SK-N-SH (cell line): ENCODE data around the gene CLDN7.

Experiments
- CTCF ChIP-seq: fragments of 200-600 bp; sonication (generic); IDR thresholded peaks from 2 replicates; pipeline ENCODE4 v1.6.1; 2017; ENCODE audit warnings: antibody characterized with exemption, mild to moderate bottlenecking, moderate library complexity
- MXI1 ChIP-seq: IDR thresholded peaks from 2 replicates; pipeline ENCODE4 v1.6.1; 2012; ENCODE audit warnings: mild to moderate bottlenecking, low read depth, low read length, improper control_type of control experiment
- POLR2AphosphoS5 ChIP-seq: IDR thresholded peaks from 2 replicates; pipeline ENCODE4 v1.6.1; 2012; ENCODE audit warnings: low read depth, low read length
- REST ChIP-seq: IDR thresholded peaks from 2 replicates; pipeline ENCODE4 v1.6.1; 2012; ENCODE audit warnings: mild to moderate bottlenecking, low read depth, low read length, moderate library complexity
- TAF1 ChIP-seq: IDR thresholded peaks from 2 replicates; pipeline ENCODE4 v1.6.1; 2012; ENCODE audit warnings: low read depth, mild to moderate bottlenecking, low read length, moderate library complexity, borderline replicate concordance

- TF ChIP-seq TAF1 (no peak), CTCF (no peak), MXI1 (no peak; the same call in 1 of the 2 replicates), POLR2AphosphoS5 (no peak), REST (no peak)
These were observed 47.1 kb downstream of the CLDN7 start for GRCh38 chr17:7215136-7215638.
